Measurements from ENCODE around the gene FOSL2.

FOSL2 gene

GRCh38 chr2:28427741-28428415 is 35.2 kb downstream of the FOSL2 start:
- DNase-seq (ENCODE audit: low read depth, low spot score) = no peak
- H3K27ac ChIP-seq = no peak overlapping the region

- no peak overlapping the region for H3K27ac ChIP-seq
- no peak for DNase-seq (ENCODE audit: low read depth, low spot score)
Measured at GRCh38 chr2:28428486-28428885, 35.8 kb downstream of the FOSL2 start.

DNA sequence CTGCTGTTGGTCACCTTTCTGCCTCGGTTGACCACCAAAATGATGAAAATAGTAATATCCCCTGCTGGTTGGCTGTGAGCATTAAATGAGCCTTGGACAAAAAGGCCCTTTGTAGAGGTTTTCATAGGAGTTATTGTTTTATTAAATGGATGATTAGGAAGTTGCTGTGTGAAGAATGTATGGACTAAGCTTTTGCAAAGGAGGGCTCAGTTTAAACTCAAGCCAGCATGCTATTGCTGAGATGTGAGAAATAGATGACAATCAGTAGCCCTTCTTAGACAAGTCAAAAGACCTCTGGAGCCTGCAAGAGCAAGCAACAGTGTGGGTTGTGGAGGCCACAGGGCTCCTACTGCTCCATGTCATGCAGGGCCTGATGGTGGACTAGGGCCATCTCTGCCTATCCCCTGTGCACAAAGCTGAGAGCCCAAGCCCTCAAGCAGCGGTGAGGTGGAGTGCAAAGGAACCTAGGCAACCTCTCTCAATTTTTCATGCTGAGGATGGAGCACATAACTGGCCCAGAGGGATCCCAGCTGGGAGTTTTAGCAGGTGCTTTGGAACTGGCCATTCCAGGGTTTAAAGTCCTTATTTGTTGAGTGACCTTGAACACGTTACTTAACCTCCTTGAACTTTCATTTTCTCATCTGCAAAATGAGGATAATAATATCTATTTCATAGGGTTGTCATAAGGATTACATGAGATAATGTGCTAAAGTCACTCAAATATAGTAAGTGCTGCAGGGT is 37.1 kb downstream of the FOSL2 start:
- DNase-seq (ENCODE audit: low read depth, low spot score) = no peak
- H3K27ac ChIP-seq = no peak overlapping the region

DNA sequence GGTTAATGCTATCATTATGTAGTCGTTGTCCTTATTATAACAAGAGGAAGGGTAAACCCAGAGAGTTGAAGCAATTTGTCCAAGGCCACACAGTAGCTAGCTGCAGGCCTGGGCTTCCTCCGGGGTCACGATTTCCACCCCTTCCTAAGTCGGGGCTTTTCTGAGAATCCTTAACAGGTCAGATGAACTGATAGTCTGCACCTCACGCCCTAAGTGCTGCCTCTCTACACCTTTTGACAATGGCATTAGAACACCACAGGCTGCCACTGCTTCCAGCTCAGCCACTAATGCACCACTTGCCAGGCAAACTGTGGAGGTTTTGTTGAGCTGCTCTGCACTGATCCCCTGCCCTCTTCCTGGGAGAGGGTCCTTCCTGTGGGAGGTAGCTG is 37.7 kb downstream of the FOSL2 start:
- H3K27ac ChIP-seq = no peak overlapping the region
- no peak for DNase-seq (ENCODE audit: low read depth, low spot score)

GRCh38 chr2:28430788-28431418 is 38.2 kb downstream of the FOSL2 start:
- H3K27ac ChIP-seq = no peak overlapping the region
- no peak for DNase-seq (ENCODE audit: low read depth, low spot score)

GRCh38 chr2:28431741-28432140 is 39.1 kb downstream of the FOSL2 start:
- DNase-seq (ENCODE audit: low read depth, low spot score) = no peak
- H3K27ac ChIP-seq = no peak overlapping the region

DNA sequence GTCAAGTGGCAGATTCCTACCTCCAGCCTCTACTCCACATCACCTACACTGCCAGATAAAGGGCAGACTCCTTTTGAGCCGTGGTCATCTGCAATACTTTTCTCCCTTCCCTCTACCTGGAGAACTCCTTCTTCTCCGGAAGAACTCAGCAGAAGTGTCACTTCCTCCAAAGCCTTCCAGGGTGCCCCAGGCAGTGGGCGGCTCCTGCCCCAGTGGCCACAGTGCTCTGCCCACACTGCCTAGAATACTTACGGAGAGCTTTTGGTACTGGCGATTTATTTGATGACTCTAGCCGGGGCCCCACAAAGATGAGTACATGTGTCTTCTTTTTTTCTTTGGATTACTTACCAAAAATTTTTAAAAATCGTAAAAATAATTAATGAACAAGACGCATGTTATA is 39.7 kb downstream of the FOSL2 start:
- H3K27ac ChIP-seq = no peak overlapping the region
- no peak for DNase-seq (ENCODE audit: low read depth, low spot score)

- H3K27ac ChIP-seq = no peak overlapping the region
- DNase-seq (ENCODE audit: low read depth, low spot score) = no peak
Measured at GRCh38 chr2:28433215-28433614, 40.6 kb downstream of the FOSL2 start.

DNA sequence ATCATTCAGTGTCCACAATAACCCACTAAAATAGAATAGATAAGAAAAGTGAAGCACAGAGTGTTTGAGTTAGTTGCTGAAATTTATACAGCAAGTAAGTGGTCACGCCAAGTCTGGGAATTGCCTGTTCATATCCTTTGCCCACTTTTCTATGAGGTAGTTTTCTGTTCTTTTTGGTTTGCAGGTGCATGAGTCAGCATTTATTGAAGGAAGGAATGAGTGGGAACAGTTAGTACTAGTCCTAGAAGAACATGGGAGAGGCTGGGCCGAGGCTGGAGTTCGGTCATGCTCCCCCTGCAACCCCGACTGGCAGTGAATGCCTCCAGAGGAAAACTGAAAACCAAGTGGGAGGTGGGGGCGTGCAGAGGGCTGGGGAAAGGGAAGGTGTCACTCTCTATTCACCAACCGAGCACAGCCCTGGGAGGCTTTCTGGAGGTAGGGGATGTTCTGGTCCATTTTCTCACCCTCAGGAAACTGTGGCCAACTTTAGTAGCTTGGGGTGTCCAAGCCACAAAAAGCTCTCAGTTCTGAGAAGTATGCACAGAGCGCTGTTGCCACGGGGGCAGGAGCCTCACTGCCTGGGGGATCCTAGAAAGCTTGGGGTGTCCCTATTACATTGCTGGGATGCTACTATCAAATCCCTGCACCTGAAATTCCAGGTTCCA is 41.4 kb downstream of the FOSL2 start:
- DNase-seq (ENCODE audit: low read depth, low spot score) = no peak
- H3K27ac ChIP-seq = no peak overlapping the region

DNA sequence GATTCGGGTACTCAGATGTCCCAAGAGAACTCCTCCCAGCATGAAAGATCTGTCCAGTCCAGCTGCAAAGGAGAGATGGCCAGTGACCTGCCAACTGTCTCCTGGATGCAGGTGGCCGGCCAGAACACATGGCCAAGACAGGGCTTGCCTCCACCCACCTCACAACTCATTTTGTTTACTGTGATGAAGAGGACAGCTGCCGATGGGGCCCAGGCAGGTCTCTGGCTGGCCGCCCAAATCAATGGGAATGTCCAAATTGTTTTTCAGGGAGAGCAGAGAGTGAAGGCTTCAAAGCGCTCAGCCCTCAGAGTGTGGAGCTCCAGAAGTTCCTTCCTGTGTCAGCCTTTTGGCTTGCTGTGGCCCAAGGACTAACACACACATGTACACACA is 41.9 kb downstream of the FOSL2 start:
- no peak overlapping the region for H3K27ac ChIP-seq
- DNase-seq (ENCODE audit: low read depth, low spot score) = no peak

DNA sequence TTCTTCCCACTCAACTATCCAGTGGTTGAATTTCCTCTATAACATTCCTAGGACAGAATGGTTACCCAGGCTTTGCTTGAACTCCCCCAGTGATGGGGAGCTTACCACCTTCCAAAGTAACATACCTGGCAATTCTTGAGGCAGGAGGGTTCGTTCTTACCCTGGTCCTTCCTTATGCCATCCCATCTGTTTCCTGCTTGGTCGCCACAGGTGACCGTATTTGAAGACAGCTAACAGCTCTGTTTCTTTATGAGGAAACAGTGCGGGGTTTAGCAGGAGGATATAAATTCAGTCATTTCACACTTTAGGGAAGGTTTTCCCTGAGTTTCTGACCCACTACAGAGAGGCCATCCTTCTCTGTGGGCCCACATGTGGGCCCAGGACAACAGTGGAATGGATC is 42.6 kb downstream of the FOSL2 start:
- H3K27ac ChIP-seq = peak overlapping the region; percentile 89
- DNase-seq (ENCODE audit: low read depth, low spot score) = no peak

DNA sequence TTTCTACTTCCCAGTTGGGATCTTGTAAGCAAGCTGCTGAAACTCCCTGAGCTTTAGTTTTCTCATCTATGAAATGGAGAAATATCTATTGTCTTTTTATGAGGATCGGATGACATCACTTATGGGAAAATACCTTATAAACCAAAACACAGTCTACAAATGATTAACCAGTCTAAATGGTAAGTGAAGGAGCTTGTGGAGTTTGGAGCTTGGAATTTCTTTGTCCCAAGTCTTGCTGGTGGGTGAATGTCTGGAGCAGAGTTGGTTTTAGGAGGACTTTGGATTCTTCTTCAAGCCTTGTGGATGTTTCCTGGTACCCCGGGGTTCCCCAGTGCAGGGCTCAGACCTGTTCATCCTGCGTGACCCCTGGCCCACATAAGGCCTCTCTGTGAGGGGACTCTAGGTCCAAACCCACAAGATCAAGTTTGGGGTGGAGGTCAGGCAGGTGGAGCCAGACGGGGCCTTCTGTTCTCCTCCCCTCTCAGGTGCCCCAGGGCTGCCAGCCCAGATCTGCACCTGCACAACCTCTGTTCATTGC is 43.2 kb downstream of the FOSL2 start:
- no peak for DNase-seq (ENCODE audit: low read depth, low spot score)
- peak overlapping the region; percentile 89 for H3K27ac ChIP-seq

DNA sequence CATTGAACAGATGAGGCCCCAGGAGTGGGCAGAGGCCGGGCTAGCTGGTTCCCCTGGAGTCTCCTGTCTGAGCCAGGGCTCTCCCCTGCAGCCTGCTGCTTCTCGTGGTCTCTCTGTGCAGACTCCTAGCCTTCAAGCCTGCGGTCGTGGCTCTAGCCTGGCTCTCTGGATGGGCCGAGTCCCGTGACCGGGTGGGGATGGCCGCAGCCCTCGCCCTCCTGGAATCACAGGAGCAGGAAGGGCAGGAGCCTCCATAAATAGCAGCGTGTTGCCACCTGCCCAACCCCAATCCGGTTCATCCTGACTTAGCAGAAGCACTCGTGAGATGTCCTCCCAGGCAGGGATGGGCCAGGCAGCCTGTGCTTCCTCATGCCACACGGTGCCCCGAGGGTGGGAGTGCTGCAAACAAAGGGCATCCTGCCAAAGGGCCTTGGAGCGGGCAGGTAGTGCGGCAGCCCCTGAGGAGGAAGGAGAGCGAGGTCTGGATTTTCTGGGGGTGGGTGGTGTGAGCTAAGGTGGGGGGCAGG is 43.9 kb downstream of the FOSL2 start:
- peak; percentile 95 for DNase-seq (ENCODE audit: low read depth, low spot score)
- H3K27ac ChIP-seq = peak overlapping the region; percentile 89

DNA sequence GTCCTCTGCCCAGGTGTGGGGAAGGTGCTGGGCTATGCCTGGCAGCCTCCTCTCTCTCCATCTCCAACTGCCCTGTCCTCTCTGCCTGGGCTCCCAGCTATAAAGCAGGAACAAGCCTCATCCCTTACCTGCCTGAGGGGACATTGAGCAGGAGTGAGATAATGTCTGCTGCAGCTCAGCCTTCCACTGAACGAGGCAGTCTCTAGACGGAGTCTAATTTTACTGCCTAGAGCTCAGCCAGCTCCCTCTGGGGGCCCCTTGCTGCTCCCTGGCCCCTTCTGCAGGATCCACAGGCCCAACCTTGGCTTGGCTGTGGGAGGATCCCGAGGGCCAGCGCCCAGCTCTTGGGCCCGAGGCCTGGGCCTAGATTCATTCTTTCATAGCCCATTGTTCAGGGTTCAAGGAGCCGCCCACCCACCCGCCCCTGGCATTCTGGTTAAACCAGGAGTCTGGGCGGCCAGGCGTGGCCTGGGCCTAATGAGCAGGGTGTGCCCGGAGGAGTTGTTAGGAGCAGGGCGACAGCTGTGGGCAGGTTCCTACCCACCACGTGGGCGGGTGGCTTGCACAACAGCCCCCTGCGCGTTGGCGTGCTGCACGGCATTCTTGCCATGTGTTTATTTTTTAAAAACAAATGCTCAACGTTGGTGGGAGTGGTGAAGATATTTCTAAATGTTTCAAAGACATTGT is 44.6 kb downstream of the FOSL2 start:
- DNase-seq (ENCODE audit: low read depth, low spot score) = no peak
- H3K27ac ChIP-seq = peak overlapping the region; percentile 89

- peak overlapping the region; percentile 89 for H3K27ac ChIP-seq
- DNase-seq (ENCODE audit: low read depth, low spot score) = no peak
Measured at GRCh38 chr2:28437918-28438317, 45.3 kb downstream of the FOSL2 start.

- H3K27ac ChIP-seq = no peak overlapping the region
- no peak for DNase-seq (ENCODE audit: low read depth, low spot score)
Measured at GRCh38 chr2:28438532-28439063, 45.9 kb downstream of the FOSL2 start.

GRCh38 chr2:28439127-28439526 is 46.5 kb downstream of the FOSL2 start:
- no peak overlapping the region for H3K27ac ChIP-seq
- no peak for DNase-seq (ENCODE audit: low read depth, low spot score)

DNA sequence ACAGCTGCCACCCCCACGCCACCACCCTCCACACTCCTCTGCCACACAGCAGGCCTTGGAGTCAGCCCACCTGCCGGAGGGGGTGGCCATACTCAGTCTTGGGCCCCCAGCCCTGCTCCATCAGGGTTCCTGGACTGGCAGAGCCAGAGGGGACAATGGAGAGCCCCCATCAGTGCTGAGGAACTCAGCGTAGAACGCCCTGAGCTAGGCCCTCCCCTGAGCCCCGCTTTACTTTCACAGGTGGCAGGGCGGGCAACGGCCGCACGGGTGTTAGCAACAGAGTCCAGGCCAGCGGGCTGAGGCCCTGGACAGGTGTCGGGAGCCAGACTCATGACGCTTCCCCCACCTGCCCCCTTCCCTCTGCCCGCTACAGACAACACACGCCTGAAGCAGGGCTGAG is 47.1 kb downstream of the FOSL2 start:
- H3K27ac ChIP-seq = no peak overlapping the region
- DNase-seq (ENCODE audit: low read depth, low spot score) = no peak

DNA sequence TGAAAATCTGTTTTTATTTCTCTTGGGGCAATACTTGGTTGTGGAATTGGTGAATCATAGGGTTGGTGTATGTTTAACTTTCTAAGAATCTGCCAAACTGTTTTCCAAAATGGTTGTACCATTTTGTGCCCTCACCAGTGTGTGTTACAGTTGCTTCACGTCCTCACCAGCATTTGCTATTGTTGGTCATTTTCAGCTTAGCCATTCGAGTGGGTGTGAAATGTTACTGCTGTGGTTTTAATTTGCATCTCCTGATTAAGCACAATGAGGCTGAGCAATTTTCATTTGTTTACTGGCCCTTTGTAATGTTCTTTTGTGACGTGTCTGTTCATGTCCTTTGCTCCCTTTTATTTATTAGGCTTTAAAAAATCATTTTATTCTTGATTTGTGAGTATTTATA is 49.7 kb downstream of the FOSL2 start:
- peak overlapping the region; percentile 10 for H3K27ac ChIP-seq
- DNase-seq (ENCODE audit: low read depth, low spot score) = no peak

GRCh38 chr2:28444956-28445355 is 52.3 kb downstream of the FOSL2 start:
- peak overlapping the region; percentile 80 for H3K27ac ChIP-seq
- DNase-seq (ENCODE audit: low read depth, low spot score) = no peak

All from epithelial cell of prostate (primary cell).